ENCODE results near the gene BRD4.

- TF ChIP-seq CTCF (conservative IDR thresholded peaks at IDR 0.05 in 1 of 2, IDR thresholded peaks at IDR 0.05 in 1 of 2; ENCODE audit: low read depth in 1 of 2, low read length in 2 of 2): no peak
- no peak for TF ChIP-seq EZH2 (IDR thresholded peaks at IDR 0.05; ENCODE audit: low read length, missing control alignments)
Observed at GRCh38 chr19:15253513-15253912, 78.8 kb downstream of the BRD4 start.

Measured in fibroblast of lung (primary cell).